HepG2 (cell line): ENCODE data around the gene VSTM4. TPM values are rescaled to one million over a fixed set of nuclear protein-coding genes. Genes with fewer than 3 reads are reported as not detected.

ENCODE experiments used
- ATAC-seq: fragments of 200-7000 bp; cut with Tn5 transposase; 3 replicates; pipeline ENCODE4 v1.9.1; 2020; ENCODE audit warnings: mild to moderate bottlenecking, moderate library complexity
- BruUV-seq: library from RNA; stranded (reverse); fragments of 400-500 nt; replicated peaks from 2 replicates; lab custom pipeline; 2021; lab: Mats Ljungman, UMichigan
- CTCF ChIA-PET: fragments of 300-600 bp; formaldehyde crosslinking; extraction: SDS; loops from one replicate; lab custom pipeline; 2021; ENCODE audit warnings: low total read pairs, inconsistent platforms, low intra/inter-chr PET ratio; lab: Yijun Ruan, JAX
- POLR2A ChIA-PET: fragments of 350-600 bp; sonication (Branson Sonifier 250); formaldehyde crosslinking; loops from one replicate; lab custom pipeline; 2020; ENCODE audit warnings: antibody characterized with exemption, inconsistent platforms; lab: Yijun Ruan, JAX
- DNase-seq: peaks from one replicate; pipeline ENCODE4 v3.0.0-alpha.2; 2015; ENCODE audit warnings: low spot score
- FAIRE-seq: peaks from 3 replicates; lab custom pipeline; 2011; peaks lifted over from hg19 to GRCh38; lab: Jason Lieb, UNC
- H2AFZ ChIP-seq: one replicate; pipeline ENCODE4 v1.6.1; 2011; ENCODE audit warnings: low read length, inconsistent platforms
- H3K27ac ChIP-seq: fragments of 300-600 bp; 3 replicates; pipeline ENCODE4 v1.8.0; 2011; ENCODE audit warnings: mixed run types, mild to moderate bottlenecking, mixed read lengths, low read length, inconsistent platforms; ENCODE audit not compliant: insufficient read depth; ENCODE audit errors: extremely low read length
- H3K27me3 ChIP-seq, 2 experiments: fragments of 200-600 bp in 1 of 2; 2 replicates in 1 of 2; 3 replicates in 1 of 2; pipeline versions ENCODE4 v1.6.0 to v1.8.0; 2011; ENCODE audit warnings: low read length in 2 of 2, mild to moderate bottlenecking in 2 of 2, moderate library complexity in 2 of 2, inconsistent platforms in 1 of 2; ENCODE audit not compliant: insufficient read depth in 2 of 2, control insufficient read depth in 1 of 2
- H3K36me3 ChIP-seq, 2 experiments: fragments of 200-600 bp in 1 of 2; replicated peaks in 1 of 2; 2 replicates in 1 of 2; 3 replicates in 1 of 2; pipeline versions ENCODE4 v1.5.1 to v1.8.0; 2011; ENCODE audit warnings: low read length in 2 of 2, inconsistent platforms in 1 of 2; ENCODE audit not compliant: insufficient read depth in 2 of 2, control insufficient read depth in 1 of 2
- H3K4me1 ChIP-seq: 2 replicates; pipeline ENCODE4 v1.5.1; 2012; ENCODE audit warnings: low read length, inconsistent platforms; ENCODE audit not compliant: insufficient read depth
- H3K4me2 ChIP-seq: 2 replicates; pipeline ENCODE4 v1.6.0; 2011; ENCODE audit warnings: low read depth, low read length, inconsistent platforms
- H3K4me3 ChIP-seq, 3 experiments: fragments of 200-600 bp in 1 of 3; sonication (generic), shearing (Covaris generic) in 1 of 3; replicated peaks in 1 of 3; 2 replicates each; pipeline ENCODE4 v1.5.1; 2011 to 2016; ENCODE audit warnings: low read length in 3 of 3, inconsistent platforms in 2 of 3, low read depth in 2 of 3, mild to moderate bottlenecking in 2 of 3, control low read depth in 1 of 3, mixed read lengths in 1 of 3; ENCODE audit not compliant: insufficient read depth in 1 of 3
- H3K79me2 ChIP-seq: one replicate; pipeline ENCODE4 v1.6.1; 2011; ENCODE audit warnings: low read length, inconsistent platforms; ENCODE audit not compliant: insufficient read depth
- H3K9ac ChIP-seq: 2 replicates; pipeline ENCODE4 v1.6.0; 2011; ENCODE audit warnings: mild to moderate bottlenecking, low read depth, low read length, inconsistent platforms; ENCODE audit not compliant: insufficient read depth
- H3K9me3 ChIP-seq: 2 replicates; pipeline ENCODE4 v1.5.1; 2012; ENCODE audit warnings: mild to moderate bottlenecking, low read length
- H4K20me1 ChIP-seq: 2 replicates; pipeline ENCODE4 v1.6.0; 2011; ENCODE audit warnings: inconsistent platforms, mild to moderate bottlenecking, low read length, moderate library complexity; ENCODE audit not compliant: insufficient read depth
- ATAD3A ChIP-seq: sonication (generic); formaldehyde crosslinking; IDR thresholded peaks from 2 replicates; pipeline ENCODE4 v1.4.0; 2020; ENCODE audit warnings: missing genetic modification reagents
- ATF1 ChIP-seq: IDR thresholded peaks from 2 replicates; pipeline ENCODE4 v1.6.1; 2016; ENCODE audit warnings: mild to moderate bottlenecking, control low read depth
- FOXC1 ChIP-seq: sonication (generic); formaldehyde crosslinking; IDR thresholded peaks from 2 replicates; pipeline ENCODE4 v1.8.0; 2022; ENCODE audit warnings: mild to moderate bottlenecking, missing genetic modification reagents, borderline replicate concordance
- GMEB2 ChIP-seq: IDR thresholded peaks from 2 replicates; pipeline ENCODE4 v1.6.1; 2016; ENCODE audit warnings: missing biosample characterization, missing genetic modification reagents, low read depth
- HOXD1 ChIP-seq: sonication (generic); formaldehyde crosslinking; IDR thresholded peaks from 2 replicates; pipeline ENCODE4 v1.5.0; 2020; ENCODE audit warnings: missing genetic modification reagents
- MAFF ChIP-seq: IDR thresholded peaks from 2 replicates; pipeline ENCODE4 v1.6.1; 2011; ENCODE audit warnings: low read depth, low read length, improper control_type of control experiment
- MAFK ChIP-seq, 2 experiments: IDR thresholded peaks in 1 of 2; conservative IDR thresholded peaks in 1 of 2; 2 replicates each; pipeline ENCODE4 v1.6.1; 2011; ENCODE audit warnings: improper control_type of control experiment in 2 of 2, low read length in 2 of 2
- MED8 ChIP-seq: sonication (generic); formaldehyde crosslinking; IDR thresholded peaks from 2 replicates; pipeline ENCODE4 v1.8.1; 2023; ENCODE audit warnings: mild to moderate bottlenecking, missing genetic modification reagents; ENCODE audit not compliant: insufficient replicate concordance
- NFYB ChIP-seq: sonication (generic); formaldehyde crosslinking; IDR thresholded peaks from 2 replicates; pipeline ENCODE4 v1.4.0; 2020; ENCODE audit warnings: missing genetic modification reagents
- SNAPC4 ChIP-seq: sonication (generic); formaldehyde crosslinking; IDR thresholded peaks from 2 replicates; pipeline ENCODE4 v1.4.0; 2020; ENCODE audit warnings: mild to moderate bottlenecking, missing genetic modification reagents
- ZC3H4 ChIP-seq: sonication (generic); formaldehyde crosslinking; IDR thresholded peaks from 2 replicates; pipeline ENCODE4 v1.4.0; 2020; ENCODE audit warnings: missing genetic modification reagents, borderline replicate concordance
- ZFYVE20 ChIP-seq: sonication (generic); formaldehyde crosslinking; IDR thresholded peaks from 2 replicates; pipeline ENCODE4 v1.8.0; 2023; ENCODE audit warnings: low read depth, mild to moderate bottlenecking, moderate library complexity, missing genetic modification reagents, borderline replicate concordance
- ZSCAN31 ChIP-seq: sonication (generic); formaldehyde crosslinking; IDR thresholded peaks from 2 replicates; pipeline ENCODE4 v1.5.0; 2020; ENCODE audit warnings: low read depth, mild to moderate bottlenecking, missing genetic modification reagents
- WGBS: methylation state at CpG from one replicate; pipeline ENCODE4 v1.1.6; 2017; ENCODE audit warnings: low lambda C conversion rate; 5-methylcytosine and 5-hydroxymethylcytosine counted together
- in situ Hi-C: cut with HindIII; loops from 2 replicates; pipeline ENCODE4 v1.10.0; 2017; ENCODE audit warnings: low pct_unique_long_range_greater_than_20kb; ENCODE audit not compliant: extremely low pct_ligation_motif_present
- intact Hi-C: fragments of 100-400 bp; cut with micrococcal nuclease; formaldehyde crosslinking; loops from one replicate; pipeline ENCODE4 v1.10.0; 2022; ENCODE audit not compliant: unreplicated experiment
- polyA plus RNA-seq, 8 experiments: library from polyadenylated mRNA; depleted of rRNA in 3 of 8; stranded (reverse) in 7 of 8; unstranded in 1 of 8; fragments of >200 nt; fragmentation: Illumina TruSeq in 4 of 8; extraction: Trizol in 4 of 8; gene quantifications; 2 replicates each; pipeline versions ENCODE4 v1.2.1 to v1.2.3, GENCODE V29; 2011 to 2016; ENCODE audit warnings: low read depth in 4 of 8, missing spikeins in 1 of 8, mixed read lengths in 1 of 8; ENCODE audit not compliant: insufficient read depth in 1 of 8
- total RNA-seq, 5 experiments: library from RNA; depleted of rRNA; stranded (reverse); fragments of >200 nt; fragmentation: Illumina TruSeq; extraction: Trizol; gene quantifications; 2 replicates each; pipeline ENCODE4 v1.2.3, GENCODE V29; 2016; ENCODE audit warnings: low read depth in 1 of 5

VSTM4 gene
- total and polyA plus RNA-seq, 2 of the 13 experiments (the other 11 are each of a cell fraction or from before 2014, with no cell fraction given) = not detected

GRCh38 chr10:49151025-49151445, 35.7 kb upstream of the VSTM4 start:
- ATAC-seq (no peak), FAIRE-seq (no peak), DNase-seq (no peak)
- no peaks in the 10 kb centered on the region for H3K4me1 ChIP-seq
- no peaks in the 10 kb centered on the region for H3K79me2 ChIP-seq
- H3K4me3 ChIP-seq = no peak overlapping the region
- WGBS = 0% methylated on average over 1 of the region's 2 CpGs
- no peaks in the 10 kb centered on the region for H4K20me1 ChIP-seq
- in situ Hi-C loops = no loop called here
- no peaks in the 10 kb centered on the region for H3K27me3 ChIP-seq
- TF ChIP-seq ZSCAN31 (no peak), MAFK (conservative IDR thresholded peaks at IDR 0.05 in 1 of 2, IDR thresholded peaks at IDR 0.05 in 1 of 2; ENCODE audit: low read length in 2 of 2) (peak; percentile 14 to 42; a peak in 1 of 4 replicates), MAFF (0 out of 2 replicates have a peak, but pooled peaks have one; percentile 12)
- no peak overlapping the region for H2AFZ ChIP-seq
- ChIA-PET POLR2A (no interaction called here), CTCF (no interaction called here)
- H3K9ac ChIP-seq = no peak overlapping the region
- no peaks in the 10 kb centered on the region for H3K36me3 ChIP-seq
- no TSS peak for BruUV-seq
- H3K27ac ChIP-seq = no peak overlapping the region
- H3K4me2 ChIP-seq = no peak overlapping the region
- H3K9me3 ChIP-seq = no peaks in the 10 kb centered on the region
- intact Hi-C loops = no loop called here

- Histone ChIP-seq H3K9ac (no peak overlapping the region), H3K27me3 (peaks cover 0 to 4% of the 10 kb centered on the region in 2 experiments; a peak in 1 of 5 replicates), H3K27ac (no peak overlapping the region), H4K20me1 (no peaks in the 10 kb centered on the region), H3K4me2 (no peak overlapping the region), H3K4me1 (no peaks in the 10 kb centered on the region), H3K79me2 (no peaks in the 10 kb centered on the region), H3K4me3 (no peak overlapping the region), H3K9me3 (no peaks in the 10 kb centered on the region), H3K36me3 (no peaks in the 10 kb centered on the region), H2AFZ (no peak overlapping the region)
- ATAC-seq (no peak), DNase-seq (no peak), FAIRE-seq (no peak)
- ChIA-PET CTCF (no interaction called here), POLR2A (no interaction called here)
- in situ Hi-C loops (no loop called here), intact Hi-C loops (no loop called here)
- 22% methylated on average over 5 of the region's 5 CpGs for WGBS
- no TSS peak for BruUV-seq
- no peak for TF ChIP-seq HOXD1 (CRISPR knock-in tag)
- no peak for TF ChIP-seq ZFYVE20 (CRISPR knock-in tag)
- no peak for TF ChIP-seq GMEB2
- TF ChIP-seq MED8 (CRISPR knock-in tag) = no peak
- TF ChIP-seq ZC3H4 (CRISPR knock-in tag) = no peak
- TF ChIP-seq NFYB = no peak
- no peak for TF ChIP-seq SNAPC4 (CRISPR knock-in tag)
- no peak for TF ChIP-seq ATF1 (CRISPR knock-in tag)
- no peak for TF ChIP-seq ATAD3A (CRISPR knock-in tag)
- TF ChIP-seq FOXC1 (CRISPR knock-in tag) = no peak
Observed at GRCh38 chr10:49150426-49150825, 35.1 kb upstream of the VSTM4 start.
